Middle frontal gyrus (tissue), 1 donor: ENCODE data around the gene AKAIN1.

Source experiments
- DNase-seq: peaks from one replicate; pipeline ENCODE4 v3.0.0-alpha.2; 2015; ENCODE audit warnings: low spot score; ENCODE audit errors: extremely low spot score

The AKAIN1 gene

DNA sequence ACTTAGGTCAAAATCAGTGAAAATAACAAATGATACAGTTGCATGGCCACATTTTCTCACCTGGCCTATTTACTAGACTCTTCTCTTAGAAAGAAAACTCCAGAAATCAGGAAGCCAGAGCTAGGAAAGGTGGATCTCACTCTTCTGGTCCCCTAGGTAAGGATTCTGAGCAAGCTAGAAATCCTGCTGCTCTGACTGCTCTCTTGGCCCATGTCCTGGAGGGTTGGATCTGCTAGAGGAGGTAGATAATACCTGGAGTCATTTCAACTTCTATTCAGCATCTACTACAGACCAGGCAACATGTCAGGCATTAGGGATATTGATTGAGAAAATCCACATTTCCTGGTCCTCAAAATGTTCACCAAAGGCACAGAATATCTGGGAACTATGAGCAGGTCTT is 34.9 kb downstream of the AKAIN1 start:
- no peak for DNase-seq

DNA sequence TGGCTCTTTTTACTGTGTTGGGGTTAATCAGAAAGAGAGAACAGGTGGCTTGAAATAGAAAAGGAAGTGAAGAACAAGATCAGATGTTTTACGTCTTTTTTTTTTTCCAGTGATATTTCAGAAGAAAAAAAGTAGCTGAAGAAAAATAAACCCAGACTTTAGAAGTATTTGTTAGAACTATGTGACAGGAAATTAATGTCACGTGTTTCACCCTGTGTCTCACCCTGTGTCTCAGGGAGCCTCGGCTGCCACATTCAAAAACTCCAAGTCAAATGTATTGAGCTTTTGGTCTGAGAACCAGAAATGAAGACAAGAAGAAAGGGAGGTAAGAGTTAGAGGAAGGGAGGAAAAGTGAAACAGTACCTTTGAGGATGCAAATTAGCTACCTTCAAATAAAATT is 38.0 kb downstream of the AKAIN1 start:
- DNase-seq: no peak

DNA sequence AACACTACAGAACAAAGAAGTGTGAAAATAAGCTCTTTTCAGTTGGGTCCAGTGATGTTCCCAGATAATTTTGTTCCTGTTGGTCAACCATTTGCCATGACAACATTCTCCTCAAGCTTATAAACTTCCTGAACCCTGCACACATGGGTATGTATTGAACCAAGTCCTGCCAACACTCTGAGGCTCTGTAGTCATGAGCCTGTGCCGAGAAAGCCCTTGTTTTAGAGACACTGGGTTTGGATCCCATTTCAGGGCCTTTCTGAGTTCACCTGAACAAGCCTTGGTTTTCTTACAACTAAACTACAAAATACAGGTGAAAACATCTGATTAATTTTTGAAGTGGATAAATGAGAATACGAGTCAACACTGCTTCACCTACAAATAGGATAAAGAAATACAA is 38.5 kb downstream of the AKAIN1 start:
- no peak for DNase-seq

GRCh38 chr18:5158172-5158571 is 38.9 kb downstream of the AKAIN1 start:
- DNase-seq: no peak

DNA sequence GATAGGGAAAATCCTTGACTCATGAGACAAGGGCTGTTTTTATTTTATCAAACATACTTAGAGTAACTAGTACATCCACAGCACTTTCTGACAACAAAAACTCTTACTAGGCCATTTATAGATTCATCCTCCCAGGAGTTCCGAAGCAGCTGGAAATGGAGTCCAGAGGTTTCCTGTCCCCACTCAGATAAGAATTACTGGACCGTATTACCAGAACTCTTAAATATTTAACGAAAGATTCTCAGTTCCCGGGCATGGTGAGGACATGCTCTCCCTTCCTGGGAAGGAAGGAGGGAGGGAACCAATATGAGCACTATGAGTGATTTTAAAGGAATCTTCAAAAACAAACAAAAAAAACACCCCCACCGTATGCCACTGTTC is 41.2 kb downstream of the AKAIN1 start:
- no peak for DNase-seq

DNA sequence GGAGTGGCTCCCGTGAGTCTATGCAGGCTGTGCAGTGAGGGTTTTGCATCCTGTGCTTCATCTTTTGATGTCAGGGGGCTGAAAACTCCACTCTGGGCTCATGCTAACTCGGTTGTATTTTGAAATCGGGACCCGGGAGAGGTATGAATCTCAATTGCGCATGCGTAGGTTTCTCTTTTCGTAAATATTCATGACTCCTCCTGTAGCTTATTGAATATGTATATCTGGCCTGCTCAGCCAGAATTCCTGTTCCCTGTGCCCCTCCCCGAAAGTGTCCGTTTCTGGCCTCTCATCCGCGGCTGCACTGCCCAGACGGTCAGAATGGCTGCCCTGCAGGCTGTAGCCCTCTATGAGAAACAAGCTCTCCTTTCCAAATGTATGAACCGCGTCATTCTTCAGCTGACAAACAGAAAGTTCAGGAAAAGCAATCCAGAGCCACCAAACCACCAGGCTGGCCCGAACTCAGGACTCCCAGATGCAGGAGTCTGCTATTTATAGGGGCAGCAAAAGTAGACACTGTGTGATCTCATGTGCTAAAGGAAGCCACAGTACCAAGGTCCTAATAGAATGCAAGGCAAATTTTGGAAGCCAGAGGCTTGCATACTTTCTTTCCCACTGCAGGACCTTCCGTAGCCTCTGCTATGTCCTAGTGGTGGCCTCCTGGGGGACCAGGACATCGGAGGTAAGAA is 41.7 kb downstream of the AKAIN1 start:
- DNase-seq: no peak

GRCh38 chr18:5152343-5153020 is 44.6 kb downstream of the AKAIN1 start:
- no peak for DNase-seq

GRCh38 chr18:5150894-5151293 is 46.2 kb downstream of the AKAIN1 start:
- DNase-seq: no peak

- no peak for DNase-seq
These were observed 51.0 kb downstream of the AKAIN1 start for GRCh38 chr18:5146093-5146492.

GRCh38 chr18:5145168-5145825 is 51.8 kb downstream of the AKAIN1 start:
- DNase-seq: no peak

- no peak for DNase-seq
These were observed 52.4 kb downstream of the AKAIN1 start for GRCh38 chr18:5144629-5145028.

- DNase-seq: no peak
These were observed 54.2 kb downstream of the AKAIN1 start for GRCh38 chr18:5142859-5143258.

- DNase-seq: no peak
These were observed 54.9 kb downstream of the AKAIN1 start for GRCh38 chr18:5142131-5142530.

- DNase-seq: no peak
These were observed 59.8 kb downstream of the AKAIN1 start for GRCh38 chr18:5137261-5137660.

- no peak for DNase-seq
These were observed 64.1 kb downstream of the AKAIN1 start for GRCh38 chr18:5132987-5133386.

DNA sequence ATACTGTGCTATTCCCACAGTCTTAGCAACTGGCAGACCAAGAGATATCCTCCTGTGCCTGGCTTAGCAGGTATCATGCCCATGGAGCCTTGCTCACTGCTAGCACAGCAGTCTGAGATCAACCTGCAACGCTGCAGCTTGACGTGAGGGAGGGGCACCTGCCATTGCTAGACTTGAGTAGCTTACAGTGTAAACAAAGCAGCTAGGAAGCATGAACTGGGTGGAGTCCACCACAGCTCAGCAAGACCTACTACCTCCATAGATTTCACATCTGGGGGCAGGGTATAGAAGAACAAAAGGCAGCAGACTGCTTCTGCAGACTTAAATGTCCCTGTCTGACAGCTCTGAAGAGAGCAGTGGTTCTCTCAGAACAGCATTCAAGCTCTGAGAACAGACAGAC is 74.8 kb downstream of the AKAIN1 start:
- DNase-seq: no peak

GRCh38 chr18:5110266-5110665 is 86.8 kb downstream of the AKAIN1 start:
- no peak for DNase-seq

- DNase-seq: no peak
These were observed 89.1 kb downstream of the AKAIN1 start for GRCh38 chr18:5107988-5108387.

- no peak for DNase-seq
These were observed 90.3 kb downstream of the AKAIN1 start for GRCh38 chr18:5106730-5107129.

- no peak for DNase-seq
These were observed 92.8 kb downstream of the AKAIN1 start for GRCh38 chr18:5104246-5104645.

- no peak for DNase-seq
These were observed 93.4 kb downstream of the AKAIN1 start for GRCh38 chr18:5103693-5104092.

- no peak for DNase-seq
These were observed 93.8 kb downstream of the AKAIN1 start for GRCh38 chr18:5103286-5103685.
